NCI-H2227 (cell line): ENCODE data around the gene F2RL3.
A peak's percentile ranks its signal among the peaks of the same experiment; 100 is the strongest.

Experiments
- DNase-seq: peaks from one replicate; lab custom pipeline; 2025; ENCODE audit not compliant: unreplicated experiment; lab: John Stamatoyannopoulos, UW

Gene F2RL3

DNA sequence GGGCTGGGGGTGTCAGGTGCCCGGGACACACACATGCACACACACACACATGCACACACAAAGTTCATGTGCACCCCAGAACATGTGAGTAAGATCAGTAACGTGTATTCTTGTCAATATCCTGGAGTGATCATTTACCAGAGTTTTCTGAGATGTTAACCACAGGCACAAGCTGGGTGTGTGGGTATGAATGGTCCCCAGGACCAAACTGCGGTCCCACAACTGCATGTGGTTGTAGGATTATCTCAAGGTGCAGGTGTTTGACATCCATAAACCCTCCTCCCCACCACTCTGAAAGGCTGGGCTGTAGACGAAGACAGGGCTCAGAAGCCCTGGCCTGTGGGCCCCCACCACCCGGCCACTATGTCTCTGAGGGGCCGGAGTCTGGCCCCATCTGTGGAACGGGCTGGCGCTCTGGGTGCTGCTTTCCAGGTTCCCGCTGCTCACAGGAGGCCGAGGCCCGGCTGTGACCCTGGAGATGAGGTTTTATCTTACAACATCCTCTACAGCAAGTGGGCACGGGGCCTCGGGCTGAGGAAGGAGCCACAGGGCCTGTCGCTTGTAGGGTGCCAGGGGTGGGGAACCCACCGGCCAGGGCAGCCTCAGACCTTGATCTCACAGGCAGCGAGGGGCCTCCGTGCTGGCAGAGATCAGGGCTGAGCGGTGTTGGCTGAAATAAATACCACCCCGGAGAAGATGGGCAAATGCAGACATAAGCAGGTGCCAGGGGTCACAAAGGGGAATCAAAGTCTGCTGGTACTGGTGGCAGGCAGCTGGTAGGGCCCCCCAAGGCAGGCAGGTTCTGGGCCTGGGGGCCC lies 4.3 kb downstream of the F2RL3 start:
- DNase-seq = no peak

- no peak for DNase-seq
Measured at GRCh38 chr19:16893686-16893989, 4.8 kb downstream of the F2RL3 start.

GRCh38 chr19:16894080-16894479 lies 5.3 kb downstream of the F2RL3 start:
- DNase-seq = no peak

GRCh38 chr19:16895467-16896145 lies 6.8 kb downstream of the F2RL3 start:
- DNase-seq = peak; percentile 7

- peak; percentile 20 for DNase-seq
Measured at GRCh38 chr19:16896146-16897028, 7.6 kb downstream of the F2RL3 start.

DNA sequence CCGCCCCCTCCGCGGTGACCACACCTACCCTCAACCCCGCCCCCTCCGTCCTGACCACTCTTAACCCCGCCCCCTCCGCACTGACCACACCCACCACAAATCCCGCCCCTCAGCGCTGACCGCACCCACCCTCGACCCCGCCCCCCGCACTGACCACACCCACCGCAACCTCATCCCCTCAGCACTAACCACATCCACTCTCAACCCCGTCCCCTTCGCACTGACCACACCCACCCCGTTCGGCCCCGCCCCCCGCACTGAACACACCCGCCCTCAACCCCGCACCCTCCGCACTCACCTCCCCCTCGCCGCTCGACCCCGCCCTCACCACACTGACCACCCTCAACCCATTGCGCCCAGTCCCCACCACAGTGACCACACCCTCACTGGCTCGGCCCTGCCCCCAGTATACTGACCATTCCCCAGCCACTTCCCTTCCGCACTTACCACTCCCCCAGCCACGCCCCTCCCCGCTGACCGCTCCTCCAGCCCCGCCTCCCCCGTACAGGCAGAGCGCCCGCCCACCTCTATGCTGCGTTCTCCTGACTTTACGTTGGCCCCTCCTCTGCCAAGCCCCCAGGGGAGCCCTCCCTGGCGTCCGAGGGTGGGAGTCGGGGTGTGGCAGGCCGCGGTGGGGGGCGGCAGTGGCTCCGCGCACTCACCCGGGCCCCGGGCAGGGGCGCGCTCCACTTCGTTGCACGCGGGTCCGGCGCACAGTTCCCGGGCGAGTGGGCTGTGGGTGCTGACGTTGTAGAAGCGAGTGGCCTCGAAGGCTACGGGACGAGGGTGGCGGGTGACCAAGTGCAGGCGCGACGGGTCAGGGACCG lies 8.4 kb downstream of the F2RL3 start:
- peak; percentile 81 for DNase-seq

- no peak for DNase-seq
Measured at GRCh38 chr19:16897856-16898161, 9.0 kb downstream of the F2RL3 start.

DNA sequence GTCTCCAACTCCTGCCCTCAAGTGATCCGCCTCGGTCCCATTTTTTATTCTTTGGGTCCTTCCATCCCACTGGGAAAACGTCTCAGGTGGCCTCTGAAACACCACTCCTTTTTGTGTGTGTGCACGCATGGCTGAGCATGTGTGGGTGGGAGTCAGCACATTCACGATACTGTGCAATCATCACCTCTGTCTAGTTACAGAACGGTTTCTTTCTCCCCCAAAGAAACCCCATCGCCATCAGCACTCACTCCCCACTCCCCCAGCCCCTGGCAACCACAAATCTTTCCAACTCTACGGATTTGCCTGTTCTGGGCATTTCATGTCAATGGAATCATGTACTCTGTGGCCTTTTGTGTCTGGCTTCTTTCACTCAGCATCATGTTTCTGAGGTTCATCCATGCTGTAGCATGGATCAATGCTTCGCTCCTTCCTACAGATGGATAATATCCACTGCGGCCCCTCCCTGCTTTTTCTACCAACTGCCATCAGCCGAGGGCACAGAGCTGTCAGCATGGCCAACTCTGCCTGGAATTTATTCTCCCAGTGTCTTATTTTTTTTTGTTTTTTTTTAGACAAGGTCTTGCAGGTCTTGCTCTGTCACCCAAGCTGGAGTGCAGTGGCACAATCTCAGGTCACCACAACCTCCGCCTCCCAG lies 9.7 kb downstream of the F2RL3 start:
- no peak for DNase-seq

GRCh38 chr19:16899566-16900075 lies 10.8 kb downstream of the F2RL3 start:
- DNase-seq = no peak

DNA sequence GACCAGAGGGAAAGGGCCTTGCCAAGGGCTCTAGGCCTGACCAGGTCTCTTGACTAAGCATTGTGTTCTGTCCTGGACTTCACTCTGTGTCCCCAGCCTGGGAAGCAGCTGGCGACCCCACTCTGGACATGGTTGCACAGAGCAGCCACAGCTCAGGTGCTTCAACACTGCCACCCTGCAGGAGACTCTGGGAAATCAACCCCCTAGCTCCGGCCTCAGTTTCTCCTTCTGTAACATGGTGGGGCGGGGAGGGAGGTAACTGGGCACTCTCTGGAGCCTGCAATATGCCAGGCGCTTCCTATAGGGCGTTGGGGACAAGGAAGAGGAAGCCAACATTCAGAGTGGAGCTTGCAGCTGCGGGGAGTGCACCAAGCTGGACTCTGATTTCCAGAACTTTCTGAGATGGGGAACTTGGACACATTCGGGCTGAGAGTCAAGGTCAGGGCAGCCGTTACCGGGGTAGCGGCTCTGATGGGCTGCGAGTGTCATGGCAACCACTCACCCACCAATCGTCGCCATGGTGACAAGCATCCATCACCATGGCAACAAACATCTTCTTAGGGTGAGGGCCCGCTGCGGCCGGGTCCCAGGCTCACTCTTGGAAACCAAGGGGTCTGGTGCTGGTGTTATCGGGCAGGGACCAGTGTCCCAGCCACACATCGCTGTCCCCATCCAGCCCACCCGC lies 12.8 kb downstream of the F2RL3 start:
- peak; percentile 51 for DNase-seq

DNA sequence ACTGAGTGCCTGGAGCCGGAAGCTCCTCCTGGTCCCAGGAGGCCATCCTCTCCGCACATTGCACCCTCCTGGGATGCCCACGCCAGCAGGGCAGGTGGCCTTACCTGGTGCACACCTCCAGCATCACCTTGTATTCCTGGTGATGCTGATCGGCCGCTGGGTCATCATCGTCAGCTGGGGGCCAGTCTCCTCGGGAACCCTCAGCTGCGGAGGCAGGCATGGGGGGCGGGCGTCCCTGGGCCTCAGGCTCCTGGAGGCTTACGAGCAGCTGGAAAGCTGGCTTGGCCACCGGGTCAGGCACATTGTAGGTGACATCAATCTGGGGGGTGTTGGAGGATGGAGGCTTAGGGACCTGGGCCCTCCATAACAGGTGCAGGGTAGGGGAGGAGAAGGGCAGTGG lies 13.7 kb downstream of the F2RL3 start:
- DNase-seq = no peak

- no peak for DNase-seq
Measured at GRCh38 chr19:16903347-16903746, 14.5 kb downstream of the F2RL3 start.

- no peak for DNase-seq
Measured at GRCh38 chr19:16904599-16904998, 15.8 kb downstream of the F2RL3 start.

DNA sequence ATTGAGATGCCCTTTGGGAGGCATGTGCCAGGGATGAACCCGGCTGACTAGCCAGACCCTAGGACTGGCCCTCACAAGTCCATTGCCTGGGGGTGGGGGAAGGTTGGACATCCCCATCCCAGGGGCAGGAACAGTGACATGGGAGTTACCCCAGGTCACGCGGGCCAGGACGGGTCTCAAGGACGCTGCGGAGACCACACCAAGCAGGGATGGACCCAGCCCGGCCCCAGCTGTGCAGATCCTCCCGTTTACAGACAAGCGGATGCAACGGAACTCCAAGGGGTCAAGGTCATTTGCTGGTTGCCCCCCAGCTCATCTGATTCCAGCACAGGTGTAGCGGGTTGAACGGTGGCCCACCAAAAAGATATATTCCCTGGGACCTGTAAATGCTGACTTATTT lies 20.0 kb downstream of the F2RL3 start:
- DNase-seq = no peak

GRCh38 chr19:16911046-16911445 lies 22.2 kb downstream of the F2RL3 start:
- DNase-seq = no peak

DNA sequence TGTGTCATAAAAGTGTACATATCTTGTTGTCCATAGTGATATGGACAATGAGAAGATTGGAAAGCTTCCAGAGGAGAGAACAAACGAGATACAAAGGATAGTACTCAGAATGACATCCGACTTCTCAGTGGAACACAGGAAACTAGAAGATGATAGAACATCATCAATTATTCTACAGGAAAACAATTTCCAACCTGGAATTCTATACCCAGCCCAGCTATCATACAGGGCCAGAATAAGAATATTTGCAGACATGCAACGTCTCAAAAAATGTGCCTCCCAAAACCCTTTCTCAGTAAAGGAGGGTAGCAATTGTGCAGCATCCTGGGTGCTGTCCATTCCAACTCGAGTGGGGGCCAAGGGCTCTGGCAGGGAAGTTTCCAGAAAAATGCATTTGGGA lies 24.0 kb downstream of the F2RL3 start:
- DNase-seq = no peak

DNA sequence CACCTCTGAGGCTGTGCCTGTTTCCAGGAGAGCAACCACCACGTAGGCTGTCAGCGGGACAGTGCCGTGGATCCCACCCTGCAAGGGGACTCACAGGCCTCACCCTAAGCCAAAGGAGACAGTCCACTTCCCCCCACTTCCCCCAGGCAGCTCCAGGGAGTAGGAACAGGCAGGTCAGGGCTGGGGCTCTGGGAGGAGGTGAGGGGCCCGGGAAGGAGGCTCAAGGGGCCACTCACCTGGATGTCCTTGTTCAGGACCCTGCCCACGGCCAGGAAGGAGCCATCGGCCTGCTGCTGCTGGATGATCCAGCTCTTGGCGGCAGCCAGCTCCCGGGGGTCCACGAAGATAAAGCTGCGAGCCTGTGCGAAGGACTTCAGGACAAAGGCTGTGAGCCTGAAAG lies 25.6 kb downstream of the F2RL3 start:
- no peak for DNase-seq

DNA sequence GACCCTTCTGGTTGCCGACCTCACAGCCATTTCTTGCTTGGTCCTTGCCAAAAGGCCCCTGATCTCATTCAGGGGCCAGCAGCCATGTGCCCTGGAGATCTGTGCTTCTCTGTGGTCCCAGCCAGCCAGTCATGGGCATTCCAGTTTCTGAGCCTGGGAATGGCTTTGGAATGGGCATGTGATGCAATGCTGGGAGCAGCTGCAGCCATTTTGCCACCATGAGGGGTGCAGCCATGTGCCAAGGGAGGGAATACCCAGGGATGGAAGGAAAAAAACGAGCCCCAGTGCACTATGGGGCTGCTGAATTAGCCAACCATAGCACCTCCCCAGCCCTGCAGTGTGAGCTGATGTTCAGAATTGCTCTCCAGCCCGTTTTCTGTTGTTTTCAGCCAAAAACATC lies 26.3 kb downstream of the F2RL3 start:
- no peak for DNase-seq

- no peak for DNase-seq
Measured at GRCh38 chr19:16915734-16916133, 26.9 kb downstream of the F2RL3 start.

- DNase-seq = no peak
Measured at GRCh38 chr19:16917401-16917800, 28.6 kb downstream of the F2RL3 start.
